ENCODE results near the gene PLEKHD1.
A peak's percentile ranks its signal among the peaks of the same experiment; 100 is the strongest.

Gene PLEKHD1

DNA sequence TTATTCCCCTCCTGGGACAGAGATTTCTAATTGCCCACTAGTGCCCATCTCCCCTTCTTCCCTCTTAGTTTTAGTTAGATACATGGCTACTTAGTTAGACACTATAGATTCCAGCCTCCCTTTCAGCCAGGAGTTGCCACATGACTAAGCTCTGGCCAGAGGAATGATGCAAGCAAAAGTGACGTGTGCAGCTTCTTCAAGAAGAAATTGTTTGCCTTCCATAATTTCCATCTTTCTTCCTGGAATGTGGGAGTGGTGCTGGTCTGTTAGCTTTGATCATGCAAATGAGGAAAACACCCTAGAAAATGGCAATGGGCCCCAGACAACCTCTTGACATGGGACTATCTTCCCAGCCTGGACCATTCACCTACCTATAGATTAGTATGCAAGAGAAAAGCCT lies 68.7 kb downstream of the PLEKHD1 start:
- DNase-seq, result no peak

DNA sequence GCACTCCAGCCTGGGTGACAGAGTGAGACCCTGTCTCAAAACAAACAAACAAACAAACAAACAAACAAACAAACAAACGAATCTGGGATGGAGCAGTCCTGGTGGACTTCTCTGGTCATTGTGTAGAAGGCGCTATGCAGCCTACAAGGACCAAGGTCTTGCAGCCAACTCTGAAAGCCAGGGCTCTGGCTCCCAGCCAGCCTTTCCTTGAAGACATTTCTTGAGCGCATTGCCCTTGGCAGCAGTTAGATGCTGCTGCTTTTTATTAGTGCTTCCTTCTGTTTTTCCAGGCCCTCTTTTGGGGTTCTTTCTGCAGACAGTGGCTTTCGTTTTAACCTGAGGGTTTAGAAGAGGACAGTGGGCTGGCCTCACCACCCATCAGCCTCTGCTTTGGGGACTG lies 70.0 kb downstream of the PLEKHD1 start:
- no peak for DNase-seq

GRCh38 chr14:69558774-69559173 lies 74.2 kb downstream of the PLEKHD1 start:
- no peak for DNase-seq

DNA sequence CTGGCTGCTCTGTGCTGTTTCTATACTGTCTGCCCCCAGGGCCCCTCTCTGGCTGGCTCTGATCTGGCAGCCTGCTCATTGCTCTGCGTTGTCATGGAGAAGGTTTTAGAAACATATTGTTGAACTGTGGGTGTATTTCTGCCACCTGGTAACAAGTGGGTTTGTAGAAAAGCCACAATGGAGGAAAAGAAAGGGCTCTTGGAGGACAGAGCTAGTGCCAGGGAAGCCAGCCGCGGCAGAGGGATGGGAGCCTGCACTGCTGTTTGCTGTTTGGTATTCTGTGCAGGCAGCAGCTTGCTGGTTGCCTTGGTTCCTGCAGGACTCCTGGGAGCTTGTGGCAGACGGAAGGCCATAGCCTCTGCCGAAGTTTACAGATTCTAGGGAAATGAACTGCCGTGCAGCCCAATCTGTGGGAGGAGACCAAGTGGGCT lies 75.1 kb downstream of the PLEKHD1 start:
- no peak for DNase-seq

GRCh38 chr14:69560826-69561225 lies 76.3 kb downstream of the PLEKHD1 start:
- DNase-seq, result no peak

- no peak for DNase-seq
These were observed 77.4 kb downstream of the PLEKHD1 start for GRCh38 chr14:69561893-69562292.

- DNase-seq, result no peak
These were observed 83.0 kb downstream of the PLEKHD1 start for GRCh38 chr14:69567563-69567962.

- DNase-seq, result no peak
These were observed 85.3 kb downstream of the PLEKHD1 start for GRCh38 chr14:69569859-69570258.

DNA sequence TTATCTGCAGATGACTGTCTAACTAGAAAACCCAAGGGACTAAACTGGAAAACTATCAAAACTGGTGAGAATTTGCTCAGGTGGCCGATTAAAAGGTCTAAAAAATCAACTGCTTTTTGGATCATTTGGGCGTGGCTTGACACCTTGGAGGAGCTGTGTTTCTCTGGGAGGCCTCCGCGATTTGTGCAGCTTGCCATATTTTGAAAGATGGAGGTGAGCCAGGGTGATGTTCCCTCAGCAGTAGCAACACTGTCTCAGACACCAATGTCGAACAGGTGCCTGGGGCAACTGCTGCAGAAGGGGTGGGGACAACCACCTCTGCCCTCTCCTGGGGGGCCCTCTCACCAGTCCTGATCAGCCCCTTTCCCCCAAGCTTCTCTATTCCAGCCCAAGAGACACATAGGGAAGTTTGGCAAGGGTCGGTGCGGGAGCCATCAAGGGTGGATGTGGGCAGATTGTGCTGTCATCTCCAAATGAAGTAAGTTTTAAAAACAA lies 86.4 kb downstream of the PLEKHD1 start:
- no peak for DNase-seq

GRCh38 chr14:69571449-69572029 lies 87.0 kb downstream of the PLEKHD1 start:
- DNase-seq, result no peak

DNA sequence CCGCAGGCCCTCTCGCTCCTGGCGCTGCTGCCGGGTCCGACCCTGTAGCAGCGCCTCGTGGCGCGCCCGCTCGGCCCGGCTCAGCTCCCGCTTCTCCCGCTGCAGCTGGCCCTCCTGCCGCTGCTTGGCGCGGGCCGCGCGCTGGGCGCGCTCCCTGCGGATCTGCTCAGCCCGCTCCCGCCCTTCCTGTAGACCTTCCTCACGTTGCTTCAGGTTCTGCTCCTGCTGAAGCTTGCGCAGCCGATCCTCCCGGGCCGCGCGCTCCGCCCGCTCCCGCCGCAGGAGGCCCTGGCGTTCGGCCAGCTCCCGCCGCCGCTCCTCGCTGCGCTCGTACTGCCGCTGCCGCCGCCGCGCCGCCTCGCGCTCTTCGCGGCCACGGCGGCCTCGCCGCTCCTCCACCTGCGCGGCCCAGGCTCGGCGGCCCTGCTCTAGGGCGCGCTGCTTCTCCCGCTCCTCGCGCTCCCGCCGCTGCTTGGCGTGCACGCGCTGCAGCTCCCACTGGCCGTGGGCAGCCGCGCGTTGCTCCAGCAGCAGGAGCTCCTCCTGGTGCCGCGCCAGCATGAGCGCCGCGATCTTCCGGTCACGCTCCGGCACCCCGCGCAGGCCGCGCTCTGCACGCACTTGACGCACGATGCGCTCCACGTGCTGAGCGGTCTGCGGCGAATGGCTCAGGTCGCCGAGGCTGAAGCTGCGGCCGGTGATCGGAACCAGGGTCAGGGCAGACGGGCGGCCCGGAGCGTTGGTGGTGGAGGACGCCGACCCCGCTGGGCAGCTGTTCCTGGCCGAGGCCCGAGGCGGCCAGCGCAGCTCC lies 87.7 kb downstream of the PLEKHD1 start:
- no peak for DNase-seq

DNA sequence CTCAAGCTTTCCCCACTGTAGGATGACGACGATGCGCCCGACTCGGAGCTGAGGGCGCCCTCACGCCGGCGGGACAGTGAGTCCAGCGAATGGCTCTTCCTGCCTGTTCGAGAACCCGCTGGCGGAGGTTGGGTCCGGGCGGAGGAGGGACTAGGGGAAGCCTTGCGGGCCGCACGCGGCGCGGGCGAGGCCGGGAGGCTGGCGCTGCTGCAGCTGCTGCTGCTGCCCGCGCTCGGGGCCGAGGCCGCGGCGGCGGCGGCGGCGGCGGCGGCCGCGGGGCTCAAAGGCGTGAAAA lies 88.3 kb downstream of the PLEKHD1 start:
- no peak for DNase-seq

- DNase-seq, result no peak
These were observed 88.8 kb downstream of the PLEKHD1 start for GRCh38 chr14:69573205-69573830.

GRCh38 chr14:69573831-69574262 lies 89.3 kb downstream of the PLEKHD1 start:
- DNase-seq, result no peak

DNA sequence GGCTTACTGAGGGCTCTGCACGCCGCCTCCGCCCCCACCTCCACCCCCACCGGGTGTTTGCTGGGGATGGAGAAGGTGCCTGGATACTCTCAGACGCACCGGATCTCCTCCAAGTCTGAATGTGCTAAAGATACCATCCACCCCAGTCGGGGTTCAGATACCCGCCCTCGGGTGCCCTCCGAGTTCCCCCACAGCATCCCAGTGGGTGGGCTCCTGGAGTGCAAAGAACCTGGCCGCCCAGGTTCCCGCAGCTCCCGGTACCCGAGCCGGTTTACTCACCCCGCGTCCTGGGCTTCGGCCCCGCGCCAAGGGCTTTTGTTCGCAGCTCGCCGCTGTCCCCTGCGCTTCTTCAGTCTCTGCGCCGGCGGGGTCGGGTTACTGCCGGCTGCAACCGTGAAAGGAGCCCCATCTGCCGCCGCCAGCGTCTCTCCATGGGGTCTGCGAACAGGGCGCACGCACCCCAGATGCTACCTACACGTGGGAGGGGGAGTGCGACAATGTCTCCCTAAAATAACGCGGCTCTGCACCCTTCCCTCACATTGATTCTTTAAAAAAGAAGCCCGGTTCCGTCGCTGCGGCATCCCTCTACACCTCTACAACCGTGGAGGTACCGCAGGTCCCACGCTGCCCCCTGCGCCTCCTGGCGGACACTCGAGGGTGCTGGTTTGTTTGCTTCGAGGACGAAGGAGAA lies 89.9 kb downstream of the PLEKHD1 start, which contains the start of gene CCDC177:
Gene CCDC177, minus strand, starts transcription at position 609 of the 691 bp plus-strand sequence. CDS start 1,249 bp downstream, outside the sequence.
- DNase-seq, result peak; percentile 77

DNA sequence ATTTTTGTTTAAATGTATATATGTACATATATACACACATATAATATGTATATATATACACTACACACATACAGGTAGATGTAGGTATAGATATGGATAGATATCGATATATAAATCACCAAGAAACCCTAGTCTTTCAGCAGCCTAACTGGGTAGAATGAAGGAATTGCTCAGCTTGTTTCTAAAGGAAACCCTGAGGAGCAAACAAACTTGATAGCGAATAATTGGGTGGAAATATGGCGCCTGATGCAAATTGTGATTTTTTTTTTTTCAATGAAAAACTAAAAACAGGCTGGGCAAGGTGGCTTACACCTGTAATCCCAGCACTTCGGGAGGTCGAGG lies 90.4 kb downstream of the PLEKHD1 start:
- DNase-seq, result no peak

GRCh38 chr14:69579476-69579875 lies 94.9 kb downstream of the PLEKHD1 start:
- DNase-seq, result no peak

DNA sequence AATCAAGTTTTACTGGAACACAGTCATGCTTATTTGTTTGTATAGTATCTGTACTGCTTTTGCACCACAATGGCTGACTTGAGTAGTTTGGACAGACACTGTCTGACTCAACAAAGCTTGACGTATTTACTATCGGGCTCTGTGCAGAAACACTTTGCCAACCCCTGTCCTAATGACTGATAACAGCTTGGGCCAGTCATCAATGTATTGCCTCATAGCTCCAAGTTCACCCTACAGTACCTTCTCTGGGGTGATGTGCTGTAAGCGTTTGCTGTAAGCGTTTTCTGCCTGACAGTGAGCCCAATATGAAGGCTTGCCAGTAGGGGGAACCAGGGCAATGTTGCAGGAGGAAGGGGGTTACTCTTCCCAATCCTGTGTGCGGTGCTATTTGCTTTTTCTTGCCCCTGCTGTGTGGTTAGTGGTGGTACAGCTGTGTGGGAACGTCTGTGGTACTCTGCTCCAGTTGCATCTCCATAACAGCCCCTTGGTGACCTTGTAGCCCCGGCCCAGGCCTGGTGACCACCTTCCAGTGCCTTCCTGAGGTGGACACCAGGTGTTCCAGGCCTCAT lies 95.6 kb downstream of the PLEKHD1 start:
- DNase-seq, result peak; percentile 37
